ENCODE results near the gene CHD2. TPM values are rescaled to one million over a fixed set of nuclear protein-coding genes. Genes with fewer than 3 reads are reported as not detected.

CHD2 gene
- total RNA-seq, 2 donors from 2014 or later: 177 to 180 TPM

- Mint-ChIP-seq H3K4me1 (ENCODE audit: low read depth in 2 of 2) (peaks cover 25 to 37% of the 10 kb centered on the region in 2 donors), H3K9me3 (no peaks in the 10 kb centered on the region), H3K36me3 (peaks cover 36% of the 10 kb centered on the region), H3K27me3 (no peaks in the 10 kb centered on the region), H3K4me3 (no peak overlapping the region), H3K27ac (peak overlapping the region; percentile 8 to 85)
- ATAC-seq (no peak), DNase-seq (ENCODE audit: low spot score) (no peak)
Observed at GRCh38 chr15:92936138-92936537, 36.0 kb downstream of the CHD2 start.

GRCh38 chr15:92936693-92937092, 36.6 kb downstream of the CHD2 start:
- Mint-ChIP-seq H3K4me1 (ENCODE audit: low read depth in 2 of 2) (peaks cover 27 to 40% of the 10 kb centered on the region in 2 donors), H3K36me3 (peaks cover 39% of the 10 kb centered on the region), H3K27me3 (no peaks in the 10 kb centered on the region), H3K9me3 (no peaks in the 10 kb centered on the region), H3K27ac (peak overlapping the region; percentile 8 to 85), H3K4me3 (no peak overlapping the region)
- no peak for ATAC-seq
- no peak for DNase-seq (ENCODE audit: low spot score)

GRCh38 chr15:92937901-92938300, 37.8 kb downstream of the CHD2 start:
- Mint-ChIP-seq H3K4me3 (no peak overlapping the region), H3K36me3 (peaks cover 51% of the 10 kb centered on the region), H3K27me3 (no peaks in the 10 kb centered on the region), H3K27ac (peak overlapping the region; percentile 8 to 85), H3K4me1 (ENCODE audit: low read depth in 2 of 2) (peaks cover 31 to 49% of the 10 kb centered on the region in 2 donors), H3K9me3 (no peaks in the 10 kb centered on the region)
- ATAC-seq (no peak), DNase-seq (ENCODE audit: low spot score) (no peak)

GRCh38 chr15:92938387-92938786, 38.3 kb downstream of the CHD2 start:
- DNase-seq (ENCODE audit: low spot score) (no peak), ATAC-seq (no peak)
- no peaks in the 10 kb centered on the region for H3K27me3 Mint-ChIP-seq
- H3K4me1 Mint-ChIP-seq (ENCODE audit: low read depth in 2 of 2): peaks cover 30 to 51% of the 10 kb centered on the region in 2 donors
- no peak overlapping the region for H3K4me3 Mint-ChIP-seq
- H3K27ac Mint-ChIP-seq: no peak overlapping the region
- H3K36me3 Mint-ChIP-seq: peaks cover 53% of the 10 kb centered on the region
- H3K9me3 Mint-ChIP-seq: no peaks in the 10 kb centered on the region

- no peak for DNase-seq (ENCODE audit: low spot score)
- ATAC-seq: no peak
- H3K9me3 Mint-ChIP-seq: no peaks in the 10 kb centered on the region
- no peak overlapping the region for H3K4me3 Mint-ChIP-seq
- H3K27ac Mint-ChIP-seq: peak overlapping the region in 1 of 2 donors; percentile 24
- H3K4me1 Mint-ChIP-seq (ENCODE audit: low read depth in 2 of 2): peaks cover 20 to 38% of the 10 kb centered on the region in 2 donors
- peaks cover 52% of the 10 kb centered on the region for H3K36me3 Mint-ChIP-seq
- no peaks in the 10 kb centered on the region for H3K27me3 Mint-ChIP-seq
Observed at GRCh38 chr15:92941668-92942067, 41.5 kb downstream of the CHD2 start.

- ATAC-seq (no peak), DNase-seq (ENCODE audit: low spot score) (no peak)
- Mint-ChIP-seq H3K4me1 (ENCODE audit: low read depth in 2 of 2) (peaks cover 23 to 36% of the 10 kb centered on the region in 2 donors), H3K9me3 (peaks cover 6% of the 10 kb centered on the region), H3K36me3 (peaks cover 57% of the 10 kb centered on the region), H3K4me3 (no peak overlapping the region), H3K27me3 (no peaks in the 10 kb centered on the region), H3K27ac (peak overlapping the region in 1 of 2 donors; percentile 4)
Observed at GRCh38 chr15:92942706-92943105, 42.6 kb downstream of the CHD2 start.

GRCh38 chr15:92943581-92943980, 43.5 kb downstream of the CHD2 start:
- Mint-ChIP-seq H3K27ac (peak overlapping the region; percentile 7 to 38), H3K27me3 (no peaks in the 10 kb centered on the region), H3K4me1 (ENCODE audit: low read depth in 2 of 2) (peaks cover 23 to 36% of the 10 kb centered on the region in 2 donors), H3K4me3 (no peak overlapping the region), H3K9me3 (peaks cover 6% of the 10 kb centered on the region), H3K36me3 (peaks cover 66% of the 10 kb centered on the region)
- ATAC-seq (no peak), DNase-seq (ENCODE audit: low spot score) (no peak)

GRCh38 chr15:92944946-92945521, 44.9 kb downstream of the CHD2 start:
- H3K27me3 Mint-ChIP-seq: no peaks in the 10 kb centered on the region
- peaks cover 9% of the 10 kb centered on the region for H3K9me3 Mint-ChIP-seq
- no peak for DNase-seq (ENCODE audit: low spot score)
- no peak overlapping the region for H3K4me3 Mint-ChIP-seq
- peaks cover 71% of the 10 kb centered on the region for H3K36me3 Mint-ChIP-seq
- H3K4me1 Mint-ChIP-seq (ENCODE audit: low read depth in 2 of 2): peaks cover 23 to 31% of the 10 kb centered on the region in 2 donors
- H3K27ac Mint-ChIP-seq: peak overlapping the region; percentile 7 to 38
- ATAC-seq: no peak

- Mint-ChIP-seq H3K27me3 (no peaks in the 10 kb centered on the region), H3K4me3 (no peak overlapping the region), H3K27ac (peak overlapping the region; percentile 26 to 58), H3K36me3 (peaks cover 64% of the 10 kb centered on the region), H3K9me3 (peaks cover 9% of the 10 kb centered on the region), H3K4me1 (ENCODE audit: low read depth in 2 of 2) (peaks cover 20 to 26% of the 10 kb centered on the region in 2 donors)
- DNase-seq (ENCODE audit: low spot score) (no peak), ATAC-seq (no peak)
Observed at GRCh38 chr15:92947071-92947730, 47.1 kb downstream of the CHD2 start.

- Mint-ChIP-seq H3K4me3 (peak overlapping the region; percentile 8), H3K27me3 (no peaks in the 10 kb centered on the region), H3K9me3 (peaks cover 9% of the 10 kb centered on the region), H3K4me1 (ENCODE audit: low read depth in 2 of 2) (peaks cover 10 to 14% of the 10 kb centered on the region in 2 donors), H3K36me3 (peaks cover 45% of the 10 kb centered on the region), H3K27ac (no peak overlapping the region)
- no peak for DNase-seq (ENCODE audit: low spot score)
- ATAC-seq: no peak
Observed at GRCh38 chr15:92949604-92950249, 49.6 kb downstream of the CHD2 start.

- H3K4me1 Mint-ChIP-seq (ENCODE audit: low read depth in 2 of 2): peaks cover 6 to 7% of the 10 kb centered on the region in 2 donors
- H3K27me3 Mint-ChIP-seq: no peaks in the 10 kb centered on the region
- H3K9me3 Mint-ChIP-seq: peaks cover 8% of the 10 kb centered on the region
- DNase-seq (ENCODE audit: low spot score): no peak
- H3K27ac Mint-ChIP-seq: peak overlapping the region in 1 of 2 donors; percentile 45
- no peak for ATAC-seq
- H3K4me3 Mint-ChIP-seq: no peak overlapping the region
- peaks cover 45% of the 10 kb centered on the region for H3K36me3 Mint-ChIP-seq
Observed at GRCh38 chr15:92951800-92952457, 51.8 kb downstream of the CHD2 start.

- Mint-ChIP-seq H3K4me3 (no peak overlapping the region), H3K27me3 (no peaks in the 10 kb centered on the region), H3K9me3 (peaks cover 4% of the 10 kb centered on the region), H3K36me3 (peaks cover 45% of the 10 kb centered on the region), H3K4me1 (ENCODE audit: low read depth in 2 of 2) (peaks cover 6% of the 10 kb centered on the region in 2 donors), H3K27ac (no peak overlapping the region)
- no peak for ATAC-seq
- DNase-seq (ENCODE audit: low spot score): no peak
Observed at GRCh38 chr15:92952458-92952850, 52.3 kb downstream of the CHD2 start.

- no peak for ATAC-seq
Observed at GRCh38 chr15:92953566-92953965, 53.4 kb downstream of the CHD2 start.

GRCh38 chr15:92954002-92954401, 53.9 kb downstream of the CHD2 start:
- DNase-seq (ENCODE audit: low spot score) (no peak), ATAC-seq (no peak)
- Mint-ChIP-seq H3K36me3 (peaks cover 44% of the 10 kb centered on the region), H3K4me1 (ENCODE audit: low read depth in 2 of 2) (peaks cover 13 to 21% of the 10 kb centered on the region in 2 donors), H3K4me3 (no peak overlapping the region), H3K9me3 (no peaks in the 10 kb centered on the region), H3K27me3 (no peaks in the 10 kb centered on the region), H3K27ac (no peak overlapping the region)

More at GRCh38 chr15:92953566-92953965, 53.4 kb downstream of the CHD2 start:
- no peak for DNase-seq (ENCODE audit: low spot score)
- no peak overlapping the region for H3K4me3 Mint-ChIP-seq
- H3K36me3 Mint-ChIP-seq: peaks cover 44% of the 10 kb centered on the region
- no peak overlapping the region for H3K27ac Mint-ChIP-seq
- H3K27me3 Mint-ChIP-seq: no peaks in the 10 kb centered on the region
- peaks cover 2% of the 10 kb centered on the region for H3K9me3 Mint-ChIP-seq
- H3K4me1 Mint-ChIP-seq (ENCODE audit: low read depth in 2 of 2): peaks cover 11 to 16% of the 10 kb centered on the region in 2 donors

Data from natural killer cell treated with Interleukin-12 subunit alpha and Interleukin-12 subunit beta and Interleukin-15 and Interleukin-18, amount 100 ng/mL, for 72 hours (primary cell).